Gastrocnemius medialis (tissue), 4 donors: ENCODE results near the gene CALHM3.

Experiments used
- CTCF ChIP-seq, 5 experiments: fragments of 450-650 bp in 3 of 5; fragments of 200-600 bp in 2 of 5; sonication (generic) in 2 of 5; IDR thresholded peaks in 4 of 5; conservative IDR thresholded peaks in 1 of 5; 1 replicate in 4 of 5; 2 replicates in 1 of 5; pipeline ENCODE4 v1.5.1; 2016 to 2019; ENCODE audit warnings: antibody characterized with exemption in 5 of 5, mild to moderate bottlenecking in 3 of 5, moderate library complexity in 3 of 5
- POLR2A ChIP-seq, 2 donors: fragments of 450-650 bp; IDR thresholded peaks; one replicate each; pipeline ENCODE4 v1.6.1; 2017; ENCODE audit warnings: antibody characterized with exemption in 2 of 2, mild to moderate bottlenecking in 2 of 2, moderate library complexity in 2 of 2

- TF ChIP-seq CTCF (IDR thresholded peaks at IDR 0.05 in 4 of 5, conservative IDR thresholded peaks at IDR 0.05 in 1 of 5) (no peak), POLR2A (IDR thresholded peaks at IDR 0.05) (no peak)
Observed at GRCh38 chr10:103499881-103500280, 20.8 kb upstream of the CALHM3 start.
